Measurements from ENCODE around the gene FLYWCH2.

The FLYWCH2 gene

GRCh38 chr16:2858245-2859025 is 24.6 kb upstream of the FLYWCH2 start:
- Histone ChIP-seq H3K4me3 (no peak overlapping the region), H3K9me3 (peaks cover 8% of the 10 kb centered on the region), H3K36me3 (replicated peaks) (no peaks in the 10 kb centered on the region), H3K27me3 (ENCODE audit: low read depth) (peaks cover 18% of the 10 kb centered on the region), H3K4me1 (no peaks in the 10 kb centered on the region)
- in situ Hi-C loops (cut with MboI; ENCODE audit: low sequenced_read_pairs) = no loop called here
- no peak for DNase-seq (ENCODE audit: low spot score in 2 of 2)

GRCh38 chr16:2859686-2860265 is 23.2 kb upstream of the FLYWCH2 start:
- H3K4me1 ChIP-seq = no peaks in the 10 kb centered on the region
- peaks cover 24% of the 10 kb centered on the region for H3K27me3 ChIP-seq (ENCODE audit: low read depth)
- peaks cover 2% of the 10 kb centered on the region for H3K9me3 ChIP-seq
- H3K4me3 ChIP-seq = no peak overlapping the region
- no peaks in the 10 kb centered on the region for H3K36me3 ChIP-seq (replicated peaks)
- in situ Hi-C loops (cut with MboI; ENCODE audit: low sequenced_read_pairs) = no loop called here
- DNase-seq (ENCODE audit: low spot score in 2 of 2) = no peak

- peak in 1 of 2 experiments; percentile 25 for DNase-seq (ENCODE audit: low spot score in 2 of 2)
- in situ Hi-C loops (cut with MboI; ENCODE audit: low sequenced_read_pairs) = no loop called here
- H3K4me1 ChIP-seq = no peaks in the 10 kb centered on the region
- peaks cover 24% of the 10 kb centered on the region for H3K27me3 ChIP-seq (ENCODE audit: low read depth)
- no peak overlapping the region for H3K4me3 ChIP-seq
- H3K9me3 ChIP-seq = no peaks in the 10 kb centered on the region
- no peaks in the 10 kb centered on the region for H3K36me3 ChIP-seq (replicated peaks)
Observed at GRCh38 chr16:2860826-2861567, 22.0 kb upstream of the FLYWCH2 start.

- in situ Hi-C loops (cut with MboI; ENCODE audit: low sequenced_read_pairs) = no loop called here
- no peaks in the 10 kb centered on the region for H3K36me3 ChIP-seq (replicated peaks)
- no peak for DNase-seq (ENCODE audit: low spot score in 2 of 2)
- peaks cover 7% of the 10 kb centered on the region for H3K4me1 ChIP-seq
- H3K27me3 ChIP-seq (ENCODE audit: low read depth) = peaks cover 6% of the 10 kb centered on the region
- H3K4me3 ChIP-seq = no peak overlapping the region
- 0 out of 2 replicates have a peak, but pooled peaks cover 2% of the 10 kb centered on the region for H3K9me3 ChIP-seq
Observed at GRCh38 chr16:2865651-2866050, 17.4 kb upstream of the FLYWCH2 start.

- H3K9me3 ChIP-seq = 0 out of 2 replicates have a peak, but pooled peaks cover 2% of the 10 kb centered on the region
- peaks cover 6% of the 10 kb centered on the region for H3K27me3 ChIP-seq (ENCODE audit: low read depth)
- no peak overlapping the region for H3K4me3 ChIP-seq
- in situ Hi-C loops (cut with MboI; ENCODE audit: low sequenced_read_pairs) = no loop called here
- H3K36me3 ChIP-seq (replicated peaks) = no peaks in the 10 kb centered on the region
- no peak for DNase-seq (ENCODE audit: low spot score in 2 of 2)
- H3K4me1 ChIP-seq = peaks cover 7% of the 10 kb centered on the region
Observed at GRCh38 chr16:2866431-2866830, 16.6 kb upstream of the FLYWCH2 start.

GRCh38 chr16:2867661-2867986 is 15.4 kb upstream of the FLYWCH2 start:
- peaks cover 6% of the 10 kb centered on the region for H3K27me3 ChIP-seq (ENCODE audit: low read depth)
- in situ Hi-C loops (cut with MboI; ENCODE audit: low sequenced_read_pairs) = no loop called here
- 0 out of 2 replicates have a peak, but pooled peaks cover 2% of the 10 kb centered on the region for H3K9me3 ChIP-seq
- peak in 1 of 2 experiments; percentile 4 for DNase-seq (ENCODE audit: low spot score in 2 of 2)
- H3K4me3 ChIP-seq = peak overlapping the region; percentile 80
- peaks cover 7% of the 10 kb centered on the region for H3K4me1 ChIP-seq
- H3K36me3 ChIP-seq (replicated peaks) = no peaks in the 10 kb centered on the region

- Histone ChIP-seq H3K4me1 (peaks cover 7% of the 10 kb centered on the region), H3K9me3 (0 out of 2 replicates have a peak, but pooled peaks cover 2% of the 10 kb centered on the region), H3K27me3 (ENCODE audit: low read depth) (peaks cover 6% of the 10 kb centered on the region), H3K4me3 (peak overlapping the region; percentile 80), H3K36me3 (replicated peaks) (no peaks in the 10 kb centered on the region)
- in situ Hi-C loops (cut with MboI; ENCODE audit: low sequenced_read_pairs) = no loop called here
- peak; percentile 83 to 96 for DNase-seq (ENCODE audit: low spot score in 2 of 2)
Observed at GRCh38 chr16:2867987-2868789, 14.8 kb upstream of the FLYWCH2 start.

- peaks cover 7% of the 10 kb centered on the region for H3K4me1 ChIP-seq
- H3K4me3 ChIP-seq = no peak overlapping the region
- no peaks in the 10 kb centered on the region for H3K36me3 ChIP-seq (replicated peaks)
- no peaks in the 10 kb centered on the region for H3K27me3 ChIP-seq (ENCODE audit: low read depth)
- no peak for DNase-seq (ENCODE audit: low spot score in 2 of 2)
- 0 out of 2 replicates have a peak, but pooled peaks cover 2% of the 10 kb centered on the region for H3K9me3 ChIP-seq
- in situ Hi-C loops (cut with MboI; ENCODE audit: low sequenced_read_pairs) = no loop called here
Observed at GRCh38 chr16:2871926-2872325, 11.1 kb upstream of the FLYWCH2 start.

GRCh38 chr16:2874032-2874911 is 8.7 kb upstream of the FLYWCH2 start:
- H3K27me3 ChIP-seq (ENCODE audit: low read depth) = no peaks in the 10 kb centered on the region
- no peaks in the 10 kb centered on the region for H3K36me3 ChIP-seq (replicated peaks)
- in situ Hi-C loops (cut with MboI; ENCODE audit: low sequenced_read_pairs) = no loop called here
- H3K4me3 ChIP-seq = no peak overlapping the region
- no peak for DNase-seq (ENCODE audit: low spot score in 2 of 2)
- no peaks in the 10 kb centered on the region for H3K9me3 ChIP-seq
- no peaks in the 10 kb centered on the region; the same call in 1 of the 2 replicates for H3K4me1 ChIP-seq

GRCh38 chr16:2874912-2875362 is 8.1 kb upstream of the FLYWCH2 start:
- no peaks in the 10 kb centered on the region for H3K27me3 ChIP-seq (ENCODE audit: low read depth)
- in situ Hi-C loops (cut with MboI; ENCODE audit: low sequenced_read_pairs) = no loop called here
- peak; percentile 78 to 84 for DNase-seq (ENCODE audit: low spot score in 2 of 2)
- no peak overlapping the region for H3K4me3 ChIP-seq
- H3K36me3 ChIP-seq (replicated peaks) = no peaks in the 10 kb centered on the region
- peaks cover 2% of the 10 kb centered on the region; the same call in 1 of the 2 replicates for H3K9me3 ChIP-seq
- H3K4me1 ChIP-seq = no peaks in the 10 kb centered on the region; the same call in 1 of the 2 replicates

- peaks cover 7% of the 10 kb centered on the region; the same call in 1 of the 2 replicates for H3K9me3 ChIP-seq
- in situ Hi-C loops (cut with MboI; ENCODE audit: low sequenced_read_pairs) = no loop called here
- H3K36me3 ChIP-seq (replicated peaks) = no peaks in the 10 kb centered on the region
- no peak for DNase-seq (ENCODE audit: low spot score in 2 of 2)
- H3K4me3 ChIP-seq = no peak overlapping the region
- H3K4me1 ChIP-seq = 0 out of 2 replicates have a peak, but pooled peaks cover 4% of the 10 kb centered on the region
- no peaks in the 10 kb centered on the region for H3K27me3 ChIP-seq (ENCODE audit: low read depth)
Observed at GRCh38 chr16:2879854-2880508, 3.0 kb upstream of the FLYWCH2 start.
